Neuronal stem cell (in vitro differentiated cells): Measurements from ENCODE around the gene RPL10.

ENCODE experiments used
- DNase-seq: peaks from one replicate; pipeline ENCODE4 v3.0.0-alpha.2; 2013; ENCODE audit warnings: low spot score
- H2AFZ ChIP-seq: one replicate; pipeline ENCODE4 v1.6.1; 2013; ENCODE audit warnings: mild to moderate bottlenecking, low read length, inconsistent platforms
- H2AK5ac ChIP-seq: 2 replicates; pipeline ENCODE4 v1.6.1; 2013; ENCODE audit warnings: low read depth, mild to moderate bottlenecking, inconsistent platforms, low read length, moderate library complexity, mixed read lengths
- H2BK120ac ChIP-seq: 2 replicates; pipeline ENCODE4 v1.6.1; 2013; ENCODE audit warnings: low read depth, mild to moderate bottlenecking, inconsistent platforms, low read length, moderate library complexity, mixed read lengths
- H2BK12ac ChIP-seq: one replicate; pipeline ENCODE4 v1.6.1; 2013; ENCODE audit warnings: low read length, inconsistent platforms
- H2BK15ac ChIP-seq: 2 replicates; pipeline ENCODE4 v1.6.1; 2013; ENCODE audit warnings: mild to moderate bottlenecking, low read length, inconsistent platforms, mixed read lengths
- H2BK5ac ChIP-seq: one replicate; pipeline ENCODE4 v1.6.1; 2013; ENCODE audit warnings: inconsistent platforms, mild to moderate bottlenecking, low read length, moderate library complexity
- H3K14ac ChIP-seq: one replicate; pipeline ENCODE4 v1.6.1; 2013; ENCODE audit warnings: low read length, inconsistent platforms
- H3K18ac ChIP-seq: 2 replicates; pipeline ENCODE4 v1.6.1; 2013; ENCODE audit warnings: low read length, inconsistent platforms
- H3K23ac ChIP-seq: 2 replicates; pipeline ENCODE4 v1.6.1; 2013; ENCODE audit warnings: low read depth, mild to moderate bottlenecking, mixed read lengths, low read length, inconsistent platforms; ENCODE audit not compliant: poor library complexity
- H3K27ac ChIP-seq: replicated peaks from 3 replicates; pipeline ENCODE4 v1.5.1; 2013; ENCODE audit warnings: low read length, inconsistent platforms
- H3K27me3 ChIP-seq, 3 experiments: 2 replicates each; pipeline ENCODE4 v1.6.1; 2013; ENCODE audit warnings: low read length in 3 of 3, mild to moderate bottlenecking in 2 of 3, inconsistent platforms in 1 of 3, low read depth in 1 of 3, mixed read lengths in 1 of 3, moderate library complexity in 1 of 3; ENCODE audit not compliant: control insufficient read depth in 3 of 3, insufficient read depth in 3 of 3
- H3K36me3 ChIP-seq, 2 donors: replicated peaks in 1 of 2; 2 replicates each; pipeline ENCODE4 v1.6.1; 2013; ENCODE audit warnings: low read length in 2 of 2; ENCODE audit not compliant: control insufficient read depth in 2 of 2, insufficient read depth in 2 of 2
- H3K4ac ChIP-seq: 2 replicates; pipeline ENCODE4 v1.6.1; 2013; ENCODE audit warnings: inconsistent platforms, mild to moderate bottlenecking, low read length, moderate library complexity
- H3K4me1 ChIP-seq, 2 donors: 1 replicate in 1 of 2; 2 replicates in 1 of 2; pipeline ENCODE4 v1.6.1; 2013; ENCODE audit warnings: low read length in 2 of 2, low read depth in 1 of 2; ENCODE audit not compliant: control insufficient read depth in 2 of 2, insufficient read depth in 1 of 2
- H3K4me2 ChIP-seq: one replicate; pipeline ENCODE4 v1.6.1; 2013; ENCODE audit warnings: mild to moderate bottlenecking, low read length, inconsistent platforms; ENCODE audit not compliant: insufficient read depth, poor library complexity, severe bottlenecking
- H3K4me3 ChIP-seq, 2 donors: 2 replicates each; pipeline ENCODE4 v1.5.1; 2013; ENCODE audit warnings: low read length in 2 of 2, mild to moderate bottlenecking in 2 of 2, inconsistent platforms in 1 of 2, moderate library complexity in 1 of 2
- H3K79me1 ChIP-seq: one replicate; pipeline ENCODE4 v1.6.1; 2013; ENCODE audit warnings: low read depth, mild to moderate bottlenecking, inconsistent platforms, low read length, moderate library complexity
- H3K9ac ChIP-seq: one replicate; pipeline ENCODE4 v1.6.1; 2013; ENCODE audit warnings: mild to moderate bottlenecking, low read depth, low read length, inconsistent platforms; ENCODE audit not compliant: poor library complexity
- H3K9me3 ChIP-seq, 2 donors: replicated peaks in 1 of 2; 2 replicates each; pipeline versions ENCODE3 to v1.6.1; 2013; ENCODE audit warnings: low read length in 2 of 2, mild to moderate bottlenecking in 2 of 2, inconsistent platforms in 1 of 2, low read depth in 1 of 2, mixed read lengths in 1 of 2, moderate library complexity in 1 of 2; ENCODE audit not compliant: control insufficient read depth in 2 of 2, insufficient read depth in 1 of 2
- H4K8ac ChIP-seq: one replicate; pipeline ENCODE4 v1.6.1; 2013; ENCODE audit warnings: low read depth, mild to moderate bottlenecking, inconsistent platforms, low read length, moderate library complexity
- H4K91ac ChIP-seq: one replicate; pipeline ENCODE4 v1.6.1; 2013; ENCODE audit warnings: low read length, low read depth, mild to moderate bottlenecking, inconsistent platforms; ENCODE audit not compliant: poor library complexity
- WGBS, 2 donors: extraction: QIAGEN DNeasy Blood & Tissue Kit; methylation state at CpG; one replicate each; pipeline ENCODE4 v1.1.7; 2013; ENCODE audit warnings: missing lambda C conversion rate in 2 of 2, mixed read lengths in 1 of 2; ENCODE audit not compliant: insufficient read length in 2 of 2, insufficient replicate concordance in 1 of 2; ENCODE audit errors: extremely low coverage in 2 of 2; 5-methylcytosine and 5-hydroxymethylcytosine counted together

The RPL10 gene

DNA sequence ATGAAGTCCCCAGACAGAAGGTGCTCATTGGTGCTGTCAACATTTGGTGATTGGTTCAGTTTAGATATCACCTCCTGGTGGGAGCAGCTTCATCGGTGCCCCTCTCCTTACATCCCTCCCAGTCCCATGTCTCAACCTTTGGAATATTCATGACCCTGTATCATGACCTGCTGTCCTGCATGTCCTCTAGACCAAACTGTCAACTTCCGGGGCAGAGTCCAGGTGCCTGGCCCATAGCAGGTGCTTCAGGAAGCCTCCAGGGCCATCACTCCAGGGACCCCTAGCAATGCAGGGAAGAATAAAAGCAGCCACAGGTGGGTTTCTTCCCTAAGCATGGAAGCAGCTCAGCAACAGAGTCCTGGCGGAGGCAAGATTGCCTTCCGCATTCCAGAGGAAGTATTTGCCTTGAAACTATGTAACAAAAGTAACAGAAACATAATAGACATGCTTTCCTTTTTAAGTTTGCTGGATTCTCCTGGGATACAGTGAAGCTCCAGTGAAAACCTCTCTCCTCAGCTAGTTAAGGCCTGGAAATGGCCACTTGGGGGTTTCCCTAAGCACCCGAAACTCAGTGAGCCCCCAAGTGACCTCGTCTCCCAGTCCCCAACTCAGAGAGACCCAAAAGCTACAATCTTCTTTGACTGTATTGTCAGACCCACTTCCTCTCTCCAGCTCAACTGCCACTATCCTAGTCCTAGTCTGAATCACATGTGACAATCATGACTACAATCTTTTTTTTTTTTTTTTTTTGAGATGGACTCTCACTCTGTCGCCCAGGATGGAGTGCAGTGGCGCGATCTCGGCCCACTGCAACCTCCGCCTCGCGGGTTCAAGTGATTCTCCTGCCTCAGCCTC lies 29.0 kb downstream of the RPL10 start:
- no peak for DNase-seq
- Histone ChIP-seq H3K9ac (no peak overlapping the region), H3K36me3 (peaks cover 0 to 12% of the 10 kb centered on the region in 2 donors), H3K23ac (no peak overlapping the region), H3K4ac (no peak overlapping the region), H4K8ac (no peak overlapping the region), H2BK5ac (no peak overlapping the region), H3K4me3 (no peak overlapping the region), H3K14ac (no peak overlapping the region), H3K27me3 (no peaks in the 10 kb centered on the region), H2BK120ac (no peak overlapping the region), H3K27ac (no peak overlapping the region), H2AFZ (no peak overlapping the region), H3K4me1 (peaks cover 0 to 6% of the 10 kb centered on the region in 2 donors), H3K79me1 (peaks cover 9% of the 10 kb centered on the region), H3K18ac (no peak overlapping the region), H2AK5ac (no peak overlapping the region), H2BK12ac (no peak overlapping the region), H3K9me3 (no peaks in the 10 kb centered on the region), H2BK15ac (no peak overlapping the region), H3K4me2 (no peak overlapping the region), H4K91ac (no peak overlapping the region)
- WGBS, 2 donors: no CpG with 5 or more reads among the region's 13 CpGs

DNA sequence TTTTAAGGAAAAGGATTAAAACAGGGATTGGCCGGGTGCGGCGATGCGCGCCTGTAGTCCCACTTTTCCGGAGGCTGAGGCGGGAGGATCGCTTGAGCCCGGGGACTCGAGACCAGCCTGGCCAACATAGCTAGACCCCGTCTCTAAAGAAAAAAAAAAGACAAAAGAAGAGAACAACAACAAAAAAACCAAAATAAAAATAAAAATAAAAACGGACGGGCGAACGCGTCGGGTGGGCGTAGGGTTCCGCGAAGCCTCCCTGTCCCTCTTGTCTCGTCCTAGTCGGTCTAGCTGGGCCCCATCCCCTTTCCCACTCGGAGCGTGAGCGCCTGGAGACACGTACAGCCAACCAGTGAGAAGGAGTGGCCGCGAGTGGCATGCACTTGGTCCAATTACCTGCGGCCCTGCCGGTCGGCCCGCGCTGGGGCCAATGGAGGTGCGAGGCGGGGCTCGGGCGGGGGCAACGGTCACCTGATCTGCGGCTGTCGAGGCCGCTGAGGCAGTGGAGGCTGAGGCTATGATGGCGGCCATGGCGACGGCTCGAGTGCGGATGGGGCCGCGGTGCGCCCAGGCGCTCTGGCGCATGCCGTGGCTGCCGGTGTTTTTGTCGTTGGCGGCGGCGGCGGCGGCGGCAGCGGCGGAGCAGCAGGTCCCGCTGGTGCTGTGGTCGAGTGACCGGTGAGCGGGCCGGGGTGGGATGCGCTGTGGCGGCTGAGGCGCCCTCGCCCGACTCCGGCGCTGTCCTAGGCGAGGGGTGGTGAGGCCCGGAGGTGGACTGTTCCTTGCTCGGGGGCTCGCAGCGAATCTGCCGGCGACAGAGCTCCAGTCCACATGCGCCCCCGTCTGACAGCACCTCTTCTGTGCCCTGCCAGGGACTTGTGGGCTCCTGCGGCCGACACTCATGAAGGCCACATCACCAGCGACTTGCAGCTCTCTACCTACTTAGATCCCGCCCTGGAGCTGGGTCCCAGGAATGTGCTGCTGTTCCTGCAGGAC lies 30.3 kb downstream of the RPL10 start, which contains the start of gene ATP6AP1:
TSS of gene ATP6AP1 (plus strand) at position 502 of the 996 bp plus-strand sequence. CDS start at position 518, 16 bp downstream.
- DNase-seq: peak; percentile 82
- H2BK12ac ChIP-seq: no peak within 1 kb of the TSS

DNA sequence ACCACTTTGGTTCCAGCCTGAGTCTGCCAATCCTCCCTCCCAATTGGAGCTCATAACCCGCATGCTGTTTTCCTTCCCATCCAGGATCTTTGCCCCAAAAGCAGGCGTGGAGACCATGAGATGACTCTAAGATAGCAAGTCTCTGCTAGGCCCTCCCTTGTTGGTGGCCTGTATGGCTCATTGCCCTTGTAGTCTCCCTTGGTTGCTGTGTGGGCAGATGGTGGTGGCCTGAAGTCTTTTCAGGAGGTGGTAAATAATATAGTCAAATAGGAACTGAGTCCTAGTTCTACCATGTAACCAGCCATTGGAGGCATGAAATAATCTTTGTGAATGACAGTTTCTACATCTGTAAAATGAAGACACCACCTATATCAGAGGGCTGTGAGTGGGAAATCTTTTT lies 31.5 kb downstream of the RPL10 start:
- H2BK15ac ChIP-seq: no peak overlapping the region
- H3K4me3 ChIP-seq: no peak overlapping the region

More for the DNA sequence above, 30.3 kb downstream of the RPL10 start, which contains the start of gene ATP6AP1:
- Histone ChIP-seq H4K8ac (no peak within 1 kb of the TSS), H3K23ac (peak within 1 kb of the TSS; percentile 55), H2BK120ac (no peak within 1 kb of the TSS), H2AK5ac (peak within 1 kb of the TSS; percentile 46), H3K4me2 (peak within 1 kb of the TSS; percentile 57), H2AFZ (peak within 1 kb of the TSS; percentile 85), H3K4ac (no peak within 1 kb of the TSS), H3K27ac (no peak within 1 kb of the TSS), H2BK15ac (no peak within 1 kb of the TSS), H3K4me3 (peak within 1 kb of the TSS; percentile 67 to 91), H3K18ac (peak within 1 kb of the TSS; percentile 95), H3K9ac (peak within 1 kb of the TSS; percentile 98), H3K9me3 (no peaks in the 10 kb centered on the region), H3K36me3 (peaks cover 2 to 25% of the 10 kb centered on the region in 2 donors), H4K91ac (no peak within 1 kb of the TSS), H3K27me3 (no peaks in the 10 kb centered on the region), H3K79me1 (peaks cover 11% of the 10 kb centered on the region), H3K14ac (peak within 1 kb of the TSS; percentile 94), H3K4me1 (peaks cover 0 to 6% of the 10 kb centered on the region in 2 donors), H2BK5ac (peak within 1 kb of the TSS; percentile 75)
- WGBS, 2 donors: no CpG with 5 or more reads among the region's 87 CpGs

More for the DNA sequence above, 31.5 kb downstream of the RPL10 start:
- WGBS, 2 donors: no CpG with 5 or more reads among the region's 2 CpGs
- no peak overlapping the region for H2BK12ac ChIP-seq
- H3K27me3 ChIP-seq: no peaks in the 10 kb centered on the region
- no peak overlapping the region for H3K23ac ChIP-seq
- no peak overlapping the region for H3K4me2 ChIP-seq
- H3K79me1 ChIP-seq: peaks cover 11% of the 10 kb centered on the region
- no peak overlapping the region for H2BK120ac ChIP-seq
- H4K91ac ChIP-seq: no peak overlapping the region
- H3K4me1 ChIP-seq: peaks cover 0 to 6% of the 10 kb centered on the region in 2 donors
- H3K27ac ChIP-seq: no peak overlapping the region
- H2AFZ ChIP-seq: no peak overlapping the region
- H3K18ac ChIP-seq: no peak overlapping the region
- no peak overlapping the region for H2BK5ac ChIP-seq
- no peak overlapping the region for H3K14ac ChIP-seq
- H3K9ac ChIP-seq: no peak overlapping the region
- no peak overlapping the region for H2AK5ac ChIP-seq
- DNase-seq: no peak
- no peaks in the 10 kb centered on the region for H3K9me3 ChIP-seq
- H3K4ac ChIP-seq: no peak overlapping the region
- H4K8ac ChIP-seq: no peak overlapping the region
- peaks cover 7 to 38% of the 10 kb centered on the region in 2 donors for H3K36me3 ChIP-seq
